NCI-H748 treated with DMSO at 0.1 percent for 48 hours (cell line): ENCODE measurements around the gene VGLL3.
A peak's percentile ranks its signal among the peaks of the same experiment; 100 is the strongest.

ENCODE experiments used
- DNase-seq: peaks from one replicate; lab custom pipeline; 2025; lab: John Stamatoyannopoulos, UW

The VGLL3 gene

DNA sequence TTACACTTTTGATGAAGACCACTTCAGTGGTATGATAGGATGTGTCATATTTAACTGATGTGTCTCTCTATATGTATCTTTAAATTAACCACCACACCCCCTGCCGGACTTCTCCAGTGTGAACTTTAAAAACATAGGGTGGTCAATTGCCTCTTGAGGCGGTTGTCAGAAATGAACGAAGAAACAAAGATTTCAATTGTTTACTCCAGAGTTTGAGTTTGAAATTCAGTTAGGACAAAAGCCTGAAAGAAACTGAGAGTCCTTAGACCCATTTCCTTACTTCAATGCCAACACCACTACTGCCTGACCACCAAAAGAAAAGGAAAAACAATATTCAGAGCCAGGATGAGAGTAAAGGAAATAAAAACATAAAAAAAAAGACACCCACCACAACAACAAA, 40.2 kb downstream of the VGLL3 start:
- no peak for DNase-seq

DNA sequence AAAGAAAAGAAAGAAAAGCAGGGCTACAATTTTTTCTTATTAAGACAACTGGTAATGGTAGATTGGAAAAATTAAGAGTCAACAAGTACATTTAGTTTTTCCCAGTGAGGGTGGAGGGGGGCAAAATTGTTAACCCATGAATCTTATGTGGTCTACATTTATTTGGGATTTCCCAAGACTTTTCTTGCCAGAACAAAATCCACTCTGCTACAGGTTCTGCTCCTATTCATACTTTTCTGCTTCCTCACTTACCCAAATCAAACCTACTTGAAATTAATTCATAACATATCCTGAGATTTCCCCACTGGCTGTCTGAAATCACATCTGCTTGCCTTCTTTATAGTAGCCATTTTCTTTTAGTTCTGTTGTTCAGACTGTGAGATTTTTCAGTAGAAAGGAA, 41.1 kb downstream of the VGLL3 start:
- DNase-seq, result no peak

DNA sequence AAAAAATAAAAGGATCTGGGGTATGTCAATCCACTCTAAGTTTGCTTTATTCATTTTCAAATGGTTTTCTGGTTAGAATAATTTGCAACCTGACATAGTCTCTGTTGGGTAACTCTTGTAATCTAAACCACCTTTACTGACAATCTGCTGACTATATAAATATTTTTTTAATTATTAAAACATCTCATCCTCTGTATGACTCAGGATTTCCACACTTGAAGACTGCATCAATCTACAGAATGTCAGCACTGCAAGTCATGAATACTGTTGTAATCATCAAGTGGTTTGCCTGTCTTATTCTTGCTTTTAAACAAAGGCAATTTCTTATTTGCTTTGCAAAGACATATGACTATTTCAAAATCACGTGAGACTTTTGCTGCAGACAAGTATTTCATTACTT, 42.1 kb downstream of the VGLL3 start:
- DNase-seq, result no peak

DNA sequence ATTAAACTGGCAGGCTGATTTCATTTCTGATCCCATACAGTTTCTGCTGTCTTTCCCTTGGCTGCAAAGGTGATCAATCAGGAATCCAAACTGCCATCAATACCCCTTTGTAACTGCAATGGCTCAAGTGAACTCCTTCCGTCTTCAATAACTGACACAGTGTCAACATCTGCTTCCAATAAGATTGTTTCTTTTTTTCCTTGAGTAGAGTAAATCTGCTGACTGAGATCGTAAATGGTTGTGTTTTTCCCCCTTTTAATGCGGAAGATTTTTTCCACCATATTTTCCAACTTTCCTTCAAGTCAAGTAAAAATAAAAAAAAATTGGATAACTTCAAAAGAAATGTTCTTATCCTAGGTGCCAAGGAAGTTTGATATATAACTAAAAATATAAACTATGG, 48.7 kb downstream of the VGLL3 start:
- no peak for DNase-seq

DNA sequence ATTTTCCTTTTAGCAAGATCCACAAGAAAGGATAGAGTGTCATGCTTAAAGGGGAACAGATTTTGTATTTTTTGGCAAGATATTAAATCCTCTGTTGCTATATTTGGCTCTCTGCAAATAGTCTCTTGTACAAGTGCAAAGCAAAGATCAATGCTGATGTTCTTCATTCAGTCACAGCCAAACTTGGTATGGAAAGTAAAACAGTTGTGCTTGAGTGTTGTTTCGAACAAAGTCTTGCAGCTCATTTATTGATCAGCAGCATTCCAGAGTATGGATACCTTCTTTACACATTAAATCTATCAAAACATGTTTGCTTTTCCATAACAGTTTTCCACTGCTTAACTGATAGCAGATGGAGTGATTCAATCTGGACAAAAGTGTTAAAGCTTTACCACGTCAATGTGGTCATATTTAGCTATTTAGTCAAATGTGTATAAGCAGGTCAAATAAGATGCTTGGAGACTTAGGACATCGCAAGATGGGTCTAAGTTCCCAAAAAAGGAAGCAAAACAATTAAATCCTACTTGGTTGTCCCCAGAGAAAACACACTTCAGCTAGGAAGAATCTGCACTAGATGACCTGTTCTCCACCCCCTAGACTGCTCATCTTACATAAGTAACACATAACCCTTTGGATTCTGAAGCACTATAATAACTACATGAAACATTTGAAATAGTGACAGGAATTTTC, 52.4 kb downstream of the VGLL3 start:
- DNase-seq, result no peak

DNA sequence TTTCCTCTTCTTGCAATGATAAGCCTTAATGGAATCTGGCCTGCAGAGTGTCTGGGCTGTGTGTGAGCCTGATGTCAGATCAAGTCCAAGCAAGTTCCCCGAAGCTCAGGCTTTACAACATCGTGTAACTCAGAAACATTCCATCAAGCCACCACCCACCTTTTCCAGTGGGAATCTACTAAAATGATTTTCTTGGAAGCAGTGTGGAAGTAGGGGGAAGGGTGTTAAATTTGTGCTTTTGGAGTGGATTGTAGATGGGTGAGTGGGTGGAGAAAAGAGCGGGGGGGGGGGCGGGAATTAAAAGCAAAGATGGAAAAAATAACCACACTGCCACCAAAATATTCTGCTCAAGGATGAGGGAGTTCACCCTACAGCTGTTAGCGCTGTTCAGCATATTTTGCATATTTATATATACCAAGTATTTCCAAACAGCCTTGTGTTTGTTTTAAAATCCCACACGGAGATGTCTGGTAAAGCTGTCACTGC, 53.6 kb downstream of the VGLL3 start:
- no peak for DNase-seq

DNA sequence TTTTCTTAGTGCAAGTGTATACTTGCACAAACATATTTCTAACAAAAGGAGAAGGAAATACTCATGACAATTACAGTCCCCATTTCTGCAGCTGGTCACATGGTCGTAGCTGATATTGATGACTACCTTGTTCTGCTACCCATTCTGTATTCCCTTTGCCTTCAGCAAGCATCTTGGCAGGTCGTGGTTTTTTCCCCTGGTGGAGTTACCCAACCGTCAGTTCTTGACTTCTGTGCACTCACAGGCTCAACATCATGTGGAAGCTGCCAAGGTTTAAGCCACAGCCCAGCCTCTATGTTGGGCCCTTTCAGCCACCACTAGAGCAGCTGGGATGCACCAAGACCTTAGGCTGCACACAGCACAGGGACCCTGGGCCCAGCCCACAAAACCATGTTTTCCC, 56.1 kb downstream of the VGLL3 start:
- DNase-seq, result no peak

DNA sequence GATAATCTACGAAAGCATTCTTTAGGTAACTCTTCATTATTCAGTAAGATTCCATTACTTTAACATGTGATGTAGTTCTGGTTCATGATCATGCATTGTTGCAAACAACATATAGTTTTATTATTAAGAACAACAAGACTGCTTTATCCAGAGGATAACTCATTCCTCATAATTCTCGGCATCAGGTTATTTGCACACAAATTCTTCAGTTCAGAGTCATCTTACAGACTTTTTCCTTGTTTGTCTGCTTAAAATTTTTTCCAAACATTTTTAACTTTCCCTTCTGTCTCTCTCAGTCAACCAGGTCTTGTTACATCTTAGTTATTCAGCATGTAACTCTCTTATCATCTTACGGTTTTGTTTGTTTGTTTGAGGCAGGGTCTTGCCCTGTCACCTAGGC, 60.1 kb downstream of the VGLL3 start:
- DNase-seq, result no peak

DNA sequence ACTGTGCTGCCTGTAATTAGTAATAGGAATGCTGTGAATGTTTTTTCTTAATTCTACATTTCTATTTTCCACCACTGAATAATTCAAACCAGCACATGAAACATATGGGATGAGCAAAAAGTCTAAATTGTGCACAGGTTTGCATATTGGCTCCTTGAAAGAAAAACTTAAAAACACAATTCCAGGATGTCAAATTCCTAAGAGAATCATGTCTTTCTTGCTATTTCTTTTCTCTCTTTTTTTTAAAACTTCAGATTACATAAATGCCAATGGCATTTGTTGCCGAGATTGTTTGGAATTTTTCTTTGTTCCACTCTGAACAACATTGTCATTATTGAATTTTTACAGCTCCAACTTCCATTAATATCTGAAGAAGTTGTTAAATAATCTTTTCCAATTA, 60.8 kb downstream of the VGLL3 start:
- DNase-seq, result no peak

DNA sequence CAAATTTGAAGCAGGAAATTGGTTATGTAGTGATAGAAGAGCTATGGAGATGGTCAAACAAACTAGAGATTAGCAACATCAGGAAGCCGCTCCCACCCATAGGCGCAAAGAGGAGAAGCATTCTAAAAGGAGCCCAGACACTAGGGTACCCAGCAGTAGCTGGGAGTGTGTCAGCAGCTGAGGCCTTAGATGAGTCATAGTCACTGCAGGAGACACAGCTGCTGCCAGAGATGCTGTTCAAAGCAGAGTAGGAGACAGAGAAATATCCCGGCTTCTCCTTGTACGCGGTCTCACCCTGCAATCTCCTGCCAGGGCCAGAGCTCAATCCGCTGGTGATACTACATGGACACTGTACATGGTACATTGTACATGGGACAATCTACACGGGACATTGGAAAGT, 61.9 kb downstream of the VGLL3 start:
- DNase-seq, result no peak

DNA sequence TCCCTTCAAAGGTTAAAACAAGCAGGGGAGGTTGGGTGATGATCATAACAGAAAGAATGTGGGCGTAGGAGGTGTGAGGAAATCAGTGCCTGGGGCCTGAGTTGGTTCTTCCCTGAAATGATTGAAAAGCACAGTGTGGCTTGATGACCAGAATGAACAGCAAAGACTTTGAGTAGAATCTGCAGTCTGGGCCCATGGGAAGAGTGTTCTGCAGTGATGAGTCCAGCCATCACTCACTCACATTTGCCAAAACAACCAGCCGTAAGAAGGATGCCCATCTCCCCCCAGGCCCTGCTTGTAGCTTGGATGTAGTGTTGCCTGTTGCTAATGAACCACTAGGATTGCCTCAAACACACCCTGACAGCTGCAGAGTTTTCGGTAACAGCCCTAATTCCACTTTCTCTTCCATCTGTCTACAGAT, 67.9 kb downstream of the VGLL3 start:
- DNase-seq, result no peak

DNA sequence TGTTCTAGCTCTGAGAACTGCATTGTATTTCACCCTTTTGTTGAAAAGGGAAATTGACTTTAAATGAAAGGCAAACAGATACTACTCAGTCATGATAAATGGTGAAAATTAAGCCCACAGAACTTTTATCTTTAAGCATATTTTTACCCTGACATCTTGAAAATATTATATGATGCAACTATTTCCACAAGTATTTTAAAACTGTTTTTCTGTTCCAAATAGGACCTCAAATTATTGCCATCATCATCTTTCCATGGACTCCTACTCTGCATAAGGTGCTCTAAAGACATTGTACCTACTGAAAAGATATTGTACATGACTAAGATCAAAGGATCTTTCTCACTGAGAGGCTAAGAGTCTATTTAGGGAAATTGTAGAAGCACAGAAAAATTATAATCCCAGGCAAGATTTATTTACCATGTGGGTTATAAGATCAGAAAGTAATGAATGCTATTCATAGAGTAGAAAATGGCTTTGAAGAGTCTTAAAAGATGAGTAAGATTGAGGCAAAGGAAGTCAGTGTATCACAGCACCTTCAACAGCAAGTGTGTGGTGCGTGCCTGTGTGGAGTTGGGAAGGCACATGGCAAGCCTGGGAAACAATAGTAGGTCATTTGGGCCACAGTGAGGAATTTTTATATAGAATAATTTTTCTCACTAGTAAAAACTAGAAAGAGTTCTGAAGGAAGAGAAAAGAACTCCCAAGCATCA, 68.8 kb downstream of the VGLL3 start:
- no peak for DNase-seq

DNA sequence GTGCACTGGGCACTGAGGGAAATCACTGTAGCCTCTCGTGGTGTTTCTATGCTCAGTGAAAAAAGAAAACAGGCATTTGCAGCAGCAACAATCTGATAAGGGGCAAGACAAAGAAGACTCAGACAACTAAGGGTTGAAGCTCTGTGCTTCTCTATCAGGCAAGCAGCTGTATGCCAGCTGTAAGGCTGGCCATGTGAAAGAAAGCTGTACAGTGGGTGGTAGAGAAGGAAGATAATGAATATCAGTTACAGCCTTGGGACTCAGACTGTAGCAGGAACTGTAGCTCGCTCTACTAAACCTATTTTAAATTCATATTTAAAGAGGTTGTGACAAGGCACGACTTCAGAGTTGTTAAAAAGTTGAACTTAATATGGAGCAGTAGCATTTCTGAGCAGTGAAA, 76.3 kb downstream of the VGLL3 start:
- DNase-seq, result no peak

DNA sequence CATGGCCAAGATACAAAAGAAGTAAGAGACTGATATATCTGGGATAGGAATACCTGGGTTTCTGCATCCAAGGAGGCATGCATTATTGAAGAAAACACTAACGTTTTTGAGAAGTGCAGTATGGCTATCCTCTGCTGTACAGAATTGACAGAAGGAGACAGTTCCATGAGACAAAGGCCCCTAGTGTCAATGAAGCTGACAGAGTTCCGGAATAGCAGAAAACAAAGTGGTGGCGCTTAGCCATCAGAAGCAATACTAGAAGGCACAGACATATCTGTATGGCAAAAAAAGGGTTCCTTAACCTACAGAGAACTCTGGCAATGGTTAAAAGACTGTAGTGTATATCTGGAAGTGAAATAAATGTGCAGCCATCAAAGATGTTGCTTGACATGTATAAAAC, 77.8 kb downstream of the VGLL3 start:
- DNase-seq, result no peak

DNA sequence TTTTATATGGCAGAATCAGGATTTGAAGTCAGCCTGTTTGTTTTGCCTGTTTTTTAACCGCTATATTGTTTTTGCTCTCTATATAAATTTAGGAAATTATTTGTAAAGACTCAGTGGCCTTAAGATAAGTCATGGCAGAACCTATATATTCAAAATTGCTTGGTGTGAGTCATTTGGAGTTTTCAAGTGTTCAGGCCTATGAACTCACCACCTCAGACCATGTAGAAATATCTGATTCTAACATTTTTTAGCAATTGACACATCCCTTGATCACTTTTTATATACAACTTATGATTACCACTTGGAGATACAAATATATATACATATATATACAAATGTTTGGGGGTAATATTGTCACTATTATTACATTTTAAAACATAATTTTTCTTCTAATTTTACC, 95.7 kb downstream of the VGLL3 start:
- no peak for DNase-seq

DNA sequence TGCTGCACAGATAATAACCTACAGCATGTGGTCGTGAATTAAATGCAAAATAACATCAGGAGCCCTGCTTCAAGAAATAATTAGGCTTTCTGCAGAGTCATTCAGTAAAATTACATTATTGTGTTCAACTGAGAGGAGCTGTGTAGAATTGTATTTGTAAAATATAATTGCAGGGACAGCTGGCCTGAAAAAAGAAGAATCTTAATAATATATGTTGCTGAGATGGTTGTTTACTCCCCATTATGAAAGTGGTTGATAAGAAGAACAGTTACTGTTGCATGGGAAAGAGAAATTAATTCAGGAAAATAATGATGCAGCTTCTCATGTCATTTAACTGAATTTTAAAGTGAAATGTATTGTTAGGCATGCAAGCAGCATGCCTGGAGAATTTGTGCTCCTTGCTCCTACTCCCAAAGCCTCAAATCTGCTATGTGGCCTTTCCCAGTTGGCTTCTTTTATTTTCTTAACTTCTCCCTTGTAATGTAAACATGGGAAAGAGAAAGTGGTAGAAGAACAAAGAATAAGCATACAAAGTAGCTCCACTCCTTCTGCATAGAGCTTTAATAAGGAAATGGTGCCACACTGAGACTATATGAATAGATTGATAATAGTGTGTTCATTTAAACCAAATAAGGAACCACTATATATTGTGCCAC, 100.1 kb downstream of the VGLL3 start:
- DNase-seq, result peak; percentile 20
